Lower leg skin (tissue), 3 donors: ENCODE data around the gene PRKCE.

Experiments
- POLR2A ChIP-seq, 2 donors: fragments of 450-650 bp; IDR thresholded peaks; one replicate each; pipeline ENCODE4 v1.6.1; 2016 to 2017; ENCODE audit warnings: antibody characterized with exemption in 2 of 2, mild to moderate bottlenecking in 1 of 2, moderate library complexity in 1 of 2
- TF ChIP-seq, protein P1 (sequence below), 3 donors: fragments of 450-650 bp; IDR thresholded peaks; one replicate each; pipeline ENCODE4 v1.5.1; 2016; ENCODE audit warnings: antibody characterized with exemption in 3 of 3, mild to moderate bottlenecking in 3 of 3, moderate library complexity in 2 of 3

DNA sequence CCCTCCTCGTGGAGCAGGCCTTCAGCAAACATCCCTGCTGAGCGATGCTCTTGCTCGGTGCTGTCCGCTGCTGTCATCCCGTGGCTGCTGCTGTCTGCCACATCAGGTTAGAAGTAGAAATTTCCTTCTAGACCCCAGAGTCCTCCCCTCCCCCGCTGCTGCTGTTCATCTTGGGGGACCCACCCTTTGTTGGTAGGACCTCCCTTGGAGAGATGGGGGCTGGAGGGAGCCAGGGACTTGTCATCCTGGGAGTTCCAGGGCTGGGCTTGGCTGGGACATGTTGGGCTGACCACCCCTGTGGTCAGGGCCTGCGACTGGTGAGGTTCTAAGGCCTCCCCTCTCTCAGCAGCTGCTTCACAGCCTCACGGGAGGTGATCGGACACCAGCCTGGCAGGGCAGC is 122.4 kb downstream of the PRKCE start:
- TF ChIP-seq, protein P1, sequence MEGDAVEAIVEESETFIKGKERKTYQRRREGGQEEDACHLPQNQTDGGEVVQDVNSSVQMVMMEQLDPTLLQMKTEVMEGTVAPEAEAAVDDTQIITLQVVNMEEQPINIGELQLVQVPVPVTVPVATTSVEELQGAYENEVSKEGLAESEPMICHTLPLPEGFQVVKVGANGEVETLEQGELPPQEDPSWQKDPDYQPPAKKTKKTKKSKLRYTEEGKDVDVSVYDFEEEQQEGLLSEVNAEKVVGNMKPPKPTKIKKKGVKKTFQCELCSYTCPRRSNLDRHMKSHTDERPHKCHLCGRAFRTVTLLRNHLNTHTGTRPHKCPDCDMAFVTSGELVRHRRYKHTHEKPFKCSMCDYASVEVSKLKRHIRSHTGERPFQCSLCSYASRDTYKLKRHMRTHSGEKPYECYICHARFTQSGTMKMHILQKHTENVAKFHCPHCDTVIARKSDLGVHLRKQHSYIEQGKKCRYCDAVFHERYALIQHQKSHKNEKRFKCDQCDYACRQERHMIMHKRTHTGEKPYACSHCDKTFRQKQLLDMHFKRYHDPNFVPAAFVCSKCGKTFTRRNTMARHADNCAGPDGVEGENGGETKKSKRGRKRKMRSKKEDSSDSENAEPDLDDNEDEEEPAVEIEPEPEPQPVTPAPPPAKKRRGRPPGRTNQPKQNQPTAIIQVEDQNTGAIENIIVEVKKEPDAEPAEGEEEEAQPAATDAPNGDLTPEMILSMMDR (IDR thresholded peaks at IDR 0.05) = no peak
- no peak for TF ChIP-seq POLR2A (IDR thresholded peaks at IDR 0.05)
